Left renal pelvis (tissue), 4 donors: Measurements from ENCODE around the gene VAT1. TPM values are rescaled to one million over a fixed set of nuclear protein-coding genes. Genes with fewer than 3 reads are reported as not detected.
"Not testable (repeated sequence)": the region's sequence is repeated elsewhere in the genome, so short reads cannot be mapped to it uniquely, and the experiment has no call there.

Experiments used
- DNase-seq, 4 donors: peaks; one replicate each; pipeline ENCODE4 v3.0.0-alpha.2; 2013; ENCODE audit warnings: low read depth in 4 of 4, low spot score in 3 of 4
- polyA plus RNA-seq, 4 donors: library from polyadenylated mRNA; unstranded; fragments of 120-200 nt; gene quantifications; one replicate each; pipeline ENCODE4 v1.2.1, GENCODE V29; 2013; ENCODE audit not compliant: insufficient read length in 4 of 4

Gene VAT1
- 100 to 1,000 TPM; 107 to 136 (median 121) TPM for polyA plus RNA-seq

DNA sequence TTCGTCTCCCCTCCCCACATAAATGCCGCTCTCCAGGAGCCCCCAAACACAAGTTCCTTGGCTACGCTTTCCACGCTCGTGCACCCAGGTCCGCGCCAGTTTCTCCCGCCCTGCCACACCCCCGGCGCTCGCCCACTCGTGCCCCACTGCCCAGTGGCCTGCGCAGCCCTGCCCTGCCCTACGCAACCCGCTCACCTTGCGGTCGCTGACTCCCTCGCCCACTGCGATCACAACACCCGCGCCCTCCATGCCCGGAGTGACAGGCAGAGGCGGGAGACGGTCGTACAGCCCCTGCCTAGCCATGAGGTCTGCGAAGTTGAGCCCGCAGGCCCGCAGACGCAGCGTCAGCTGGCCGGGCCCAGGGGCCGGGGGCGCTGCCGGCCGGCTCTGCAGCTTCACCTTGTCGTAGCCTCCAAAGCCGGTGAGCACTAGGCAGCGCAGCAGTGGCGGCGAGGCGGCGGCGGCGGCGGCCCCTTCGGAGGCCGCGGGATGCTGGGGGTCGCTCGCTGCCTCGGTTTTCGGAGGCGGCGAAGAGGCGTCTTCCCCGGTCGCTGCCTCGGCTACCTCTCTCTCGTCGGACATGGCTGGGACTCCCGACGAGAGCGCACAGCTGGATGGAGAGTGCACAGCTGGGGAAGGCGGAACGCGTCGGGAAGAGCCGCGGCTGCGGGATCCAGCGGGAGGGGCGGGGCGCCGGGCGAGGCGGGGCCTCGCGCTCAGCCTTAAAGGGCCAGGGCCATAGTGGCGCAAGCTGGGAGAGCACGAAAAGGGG, at the start of gene VAT1:
VAT1 (minus strand) TSS at position 645 of the 772 bp plus-strand sequence; CDS start at position 582, 63 bp downstream.
- DNase-seq, result peak in 1 of 4 donors; percentile 71

DNA sequence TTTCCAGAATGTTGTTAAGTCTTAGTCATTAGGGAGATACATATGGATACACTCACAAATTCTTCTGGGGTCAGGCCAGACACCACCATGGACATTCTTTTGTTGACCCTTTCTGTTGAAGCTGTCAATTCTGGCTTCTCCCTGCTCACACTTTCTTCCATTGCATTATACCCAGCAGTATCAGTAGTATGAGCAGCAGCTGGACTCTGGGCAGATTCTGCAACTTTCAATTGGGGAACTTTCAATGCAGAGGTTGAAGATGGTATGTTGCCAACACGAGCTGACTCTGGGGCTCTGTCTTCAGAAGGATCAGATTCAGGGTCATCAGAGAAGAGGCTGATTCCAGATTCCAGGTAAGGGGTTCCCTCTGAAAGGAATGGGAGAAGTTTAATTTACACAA, 48.7 kb upstream of the VAT1 start:
- DNase-seq, result no peak

DNA sequence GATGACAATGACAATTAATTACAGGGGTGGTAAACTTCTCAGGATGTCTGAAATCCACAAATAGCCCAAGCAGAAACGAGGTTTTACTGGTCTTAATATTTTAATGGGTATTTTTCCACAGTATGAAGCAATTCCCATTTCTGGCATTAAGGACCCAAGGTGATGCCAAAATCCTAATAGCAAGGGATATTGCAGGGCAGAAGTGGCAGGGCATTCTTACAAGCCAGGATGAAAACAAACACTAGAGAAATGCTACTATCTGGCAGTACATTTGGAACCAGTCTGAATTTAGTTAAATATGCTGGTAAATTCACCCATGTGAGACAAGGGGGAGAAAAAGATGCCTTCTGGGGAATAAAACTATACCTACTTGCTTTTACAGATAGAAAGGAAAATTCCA, 48.1 kb upstream of the VAT1 start:
- no peak for DNase-seq

DNA sequence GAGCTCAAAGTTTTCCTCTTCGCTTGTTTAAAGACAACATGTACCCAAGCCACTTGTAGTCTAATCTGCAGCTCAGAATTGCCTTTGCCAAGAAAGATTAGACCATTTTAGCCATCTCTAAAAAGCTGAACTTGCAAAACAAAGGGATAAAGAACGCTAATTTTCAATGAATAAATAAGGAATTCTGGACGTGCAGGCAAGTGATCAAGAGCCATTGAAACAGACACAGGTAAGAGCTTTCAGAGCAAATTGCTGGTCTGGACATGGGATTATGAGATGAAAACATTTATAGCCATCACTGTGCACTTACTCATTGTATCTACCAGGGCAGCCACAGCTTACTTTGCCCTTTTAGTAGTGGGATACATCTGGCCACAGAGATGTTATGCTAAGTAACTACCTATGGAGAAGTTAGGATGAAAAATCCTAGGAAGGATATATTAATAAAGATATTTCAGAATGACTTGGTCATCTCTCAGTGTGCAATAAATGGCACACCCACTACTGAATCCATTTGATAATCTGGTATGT, 47.2 kb upstream of the VAT1 start:
- DNase-seq, result no peak

DNA sequence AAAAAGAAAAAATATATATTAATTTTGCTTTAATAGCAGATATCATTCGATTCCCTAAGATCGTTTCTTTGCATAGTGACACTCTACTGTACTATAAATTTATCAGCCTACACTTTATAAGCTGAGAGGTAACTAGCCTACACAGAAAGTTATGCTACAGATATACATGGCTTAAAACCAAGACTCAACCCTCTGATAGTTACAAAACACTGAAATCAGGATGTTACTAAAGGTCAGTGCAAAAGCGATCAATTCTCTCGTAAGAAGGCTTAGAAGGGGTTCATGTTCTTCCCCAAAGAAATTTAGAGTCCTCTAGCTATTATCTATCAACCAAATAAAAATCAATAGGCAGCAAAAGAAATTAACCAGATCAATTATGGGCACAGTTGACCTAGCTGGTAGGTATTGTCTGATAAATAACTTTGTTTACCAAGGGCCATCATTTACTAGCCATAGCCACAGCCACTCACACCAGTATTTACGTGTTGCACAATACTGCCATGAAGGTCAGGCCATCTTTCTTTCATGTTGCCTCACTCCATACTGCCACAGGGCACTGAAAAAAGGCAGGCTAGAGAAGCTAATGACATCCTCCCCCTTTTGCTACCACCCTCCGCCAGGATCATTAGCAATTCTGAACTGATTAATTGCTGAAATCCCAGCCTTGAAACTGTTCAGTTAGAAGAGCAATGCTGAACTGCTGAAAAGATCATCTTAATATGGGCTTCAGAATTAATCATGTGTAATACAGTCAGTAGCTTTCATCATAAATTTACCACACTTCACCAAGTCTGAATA, 46.6 kb upstream of the VAT1 start:
- no peak for DNase-seq

DNA sequence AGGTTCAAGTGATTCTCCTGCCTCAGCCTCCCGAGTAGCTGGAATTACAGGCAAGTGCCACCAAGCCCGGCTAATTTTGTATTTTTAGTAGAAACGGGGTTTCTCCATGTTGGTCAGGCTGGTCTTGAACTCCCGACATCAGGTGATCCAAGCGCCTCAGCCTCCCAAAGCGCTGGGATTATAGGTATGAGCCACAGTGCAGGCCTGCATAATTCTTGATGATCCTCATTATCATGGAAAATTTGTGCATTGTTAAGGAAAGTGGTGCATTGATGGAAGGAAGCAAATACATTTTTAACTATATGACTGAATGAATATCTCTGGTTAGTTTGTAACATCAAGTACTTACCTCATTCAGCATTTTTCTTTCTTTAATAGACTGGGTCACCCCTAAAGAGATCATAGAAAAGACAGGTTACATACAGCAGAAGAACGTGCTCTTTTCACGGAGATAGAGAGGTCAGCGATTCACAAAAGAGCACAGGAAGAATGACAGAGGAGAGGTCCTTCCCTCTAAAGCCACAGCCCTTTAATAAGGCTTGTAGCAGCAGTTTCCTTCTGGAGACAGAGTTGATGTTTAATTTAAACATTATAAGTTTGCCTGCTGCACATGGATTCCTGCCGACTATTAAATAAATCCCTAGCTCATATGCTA, 40.9 kb upstream of the VAT1 start:
- no peak for DNase-seq

DNA sequence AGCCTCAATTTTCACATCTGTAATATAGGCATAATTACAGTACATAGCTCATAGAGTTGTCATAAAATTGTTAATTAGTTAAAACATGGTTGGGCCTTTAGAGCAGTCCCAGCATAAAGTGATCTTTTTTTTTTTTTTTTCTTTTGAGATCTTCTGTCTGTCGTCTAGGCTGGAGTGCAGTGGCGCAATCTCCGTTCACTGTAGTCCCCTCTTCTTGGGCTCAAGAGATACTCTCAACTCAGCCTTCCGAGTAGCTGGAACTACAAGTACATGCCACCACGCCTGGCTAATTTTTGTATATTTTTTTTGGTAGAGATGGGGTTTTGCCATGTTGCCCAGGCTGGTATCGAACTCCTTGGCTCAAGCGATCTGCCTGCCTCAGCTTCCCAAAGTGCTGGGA, 33.9 kb upstream of the VAT1 start:
- DNase-seq, result no peak

DNA sequence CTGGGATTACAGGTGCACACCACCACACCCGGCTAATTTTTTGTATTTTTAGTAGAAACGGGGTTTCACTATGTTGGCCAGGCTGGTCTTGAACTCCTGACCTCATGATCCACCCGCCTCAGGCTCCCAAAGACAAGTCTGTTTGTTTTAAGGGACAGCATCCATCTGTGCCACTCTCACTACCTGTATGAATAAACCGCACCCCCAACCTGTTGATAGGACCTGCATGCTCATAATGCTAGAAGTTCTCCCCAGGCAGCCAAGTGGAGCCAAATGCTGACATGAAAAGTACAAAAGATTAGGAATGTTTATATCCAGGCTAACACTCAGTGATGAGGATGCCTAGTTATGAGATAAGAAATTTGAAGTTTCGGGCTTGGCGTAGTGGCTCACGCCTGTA, 30.8 kb upstream of the VAT1 start:
- not testable (repeated sequence) for DNase-seq

DNA sequence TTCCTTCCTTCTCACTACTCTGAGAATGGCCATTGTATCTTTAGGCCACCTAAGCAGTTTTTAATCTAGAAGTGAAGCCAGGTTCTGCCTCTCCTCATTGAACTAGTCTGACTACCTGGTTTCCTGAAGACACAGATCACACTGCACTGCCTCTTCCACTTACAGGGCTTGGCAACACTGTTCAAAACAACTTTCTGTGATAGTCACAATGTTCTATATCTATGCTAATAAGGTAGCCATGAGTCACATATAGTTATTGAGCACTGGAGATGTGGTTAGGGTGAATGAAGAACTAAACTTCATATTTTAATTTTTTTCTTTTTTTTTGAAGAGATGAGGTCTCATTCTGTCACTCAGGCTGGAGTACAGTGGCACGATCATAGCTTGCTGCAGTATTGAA, 29.8 kb upstream of the VAT1 start:
- no peak for DNase-seq

DNA sequence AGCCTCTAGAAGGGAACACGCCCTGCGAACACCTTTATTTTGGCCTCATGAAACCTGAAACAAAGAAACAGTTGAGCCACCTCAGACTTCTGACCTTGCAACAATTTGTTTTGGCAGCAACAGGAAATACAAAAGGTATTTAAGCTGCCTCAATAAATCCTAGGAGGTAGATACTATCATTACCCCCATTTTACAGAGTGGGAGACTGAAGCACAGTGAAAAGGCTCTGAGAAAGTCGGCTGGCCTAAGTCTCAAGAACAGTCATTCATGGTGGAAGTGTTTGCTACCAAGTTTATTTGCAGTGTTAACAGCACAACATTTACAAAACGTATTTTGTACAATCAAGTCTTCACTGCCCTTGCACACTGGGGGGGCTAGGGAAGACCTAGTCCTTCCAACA, 21.8 kb upstream of the VAT1 start:
- no peak for DNase-seq

DNA sequence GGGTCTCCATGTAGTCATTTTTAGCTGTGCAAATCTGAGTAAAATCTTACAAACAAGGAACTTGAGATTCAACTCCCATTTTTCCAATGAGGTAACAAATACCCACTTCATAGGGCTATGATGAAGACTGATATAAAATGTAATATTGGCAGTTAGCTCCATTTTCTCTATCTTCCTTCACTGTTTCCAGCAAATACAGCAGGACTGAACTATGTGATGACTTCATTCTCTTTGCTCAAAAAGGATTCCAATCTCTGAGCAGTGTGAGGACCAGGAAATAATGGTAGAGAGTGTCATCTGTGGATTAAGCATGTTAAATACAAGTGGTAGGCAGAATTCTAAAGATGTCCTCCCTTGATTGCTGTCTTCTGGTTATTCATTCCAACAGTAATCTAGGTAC, 21.1 kb upstream of the VAT1 start:
- no peak for DNase-seq

DNA sequence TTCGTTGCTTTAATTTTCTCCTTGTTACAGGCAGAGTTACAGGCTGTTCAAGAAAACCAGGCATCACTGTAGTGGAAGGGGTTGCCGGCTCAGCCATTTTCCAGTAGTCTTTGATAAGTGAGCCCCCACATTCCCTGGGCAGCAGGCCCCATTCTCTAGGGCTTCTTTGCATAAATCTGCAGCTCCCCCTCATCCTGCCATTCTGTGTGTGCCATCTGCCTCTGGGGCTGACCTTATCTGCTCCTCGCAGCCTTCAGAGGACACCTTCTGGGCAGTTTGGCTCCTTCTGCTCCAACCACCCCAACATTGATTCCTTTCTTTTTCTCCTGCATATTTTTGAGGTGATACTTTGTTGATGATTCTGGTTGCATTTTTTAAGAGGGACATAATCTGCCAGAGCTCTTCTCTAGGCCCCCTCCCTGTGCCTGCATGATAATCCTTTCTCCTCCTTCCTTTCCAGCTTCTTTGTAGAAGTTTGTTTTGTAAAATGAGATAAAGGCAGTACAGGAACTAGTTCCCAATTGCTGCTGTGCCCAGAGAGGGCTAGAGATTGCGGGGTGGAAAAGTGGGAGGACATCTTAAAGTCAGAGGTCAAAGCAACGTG, 19.9 kb upstream of the VAT1 start:
- no peak for DNase-seq

DNA sequence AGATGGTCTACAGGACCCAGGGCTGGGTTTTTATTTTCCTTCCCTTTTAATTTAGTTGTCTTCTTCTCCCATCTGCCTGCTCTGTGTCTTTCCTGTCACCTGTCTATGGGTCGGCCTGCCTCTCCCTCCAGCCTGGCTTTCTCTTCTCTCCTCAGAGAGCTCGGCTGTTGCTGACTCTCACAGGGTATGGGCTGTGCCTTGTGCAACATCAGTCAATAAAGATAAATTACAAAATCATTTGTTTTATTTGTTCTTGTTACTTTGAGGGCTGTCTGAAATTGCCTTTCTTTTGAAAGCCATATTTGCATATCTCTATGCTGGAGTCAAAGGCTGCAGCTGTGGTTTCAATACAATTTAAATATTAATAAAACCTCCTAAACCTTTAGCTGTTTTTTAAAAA, 18.5 kb upstream of the VAT1 start:
- no peak for DNase-seq

DNA sequence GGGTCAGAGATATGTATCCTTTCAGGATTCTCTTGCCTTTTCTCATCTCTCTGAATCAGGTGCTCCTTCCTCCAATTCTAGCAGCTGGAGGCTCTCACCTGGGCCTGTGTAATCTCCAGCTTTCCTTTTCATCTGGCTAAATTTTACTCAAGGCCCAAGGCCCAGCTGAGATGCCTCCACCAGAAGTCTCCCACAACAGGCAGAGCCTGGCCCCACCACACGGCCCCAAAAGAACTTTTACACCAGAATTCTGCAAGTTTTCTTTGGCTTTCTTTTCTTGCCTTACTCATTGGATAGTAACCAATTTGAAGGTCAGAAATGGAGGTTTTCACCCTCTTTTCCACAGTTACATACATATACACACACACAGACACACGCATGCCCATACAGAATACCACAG, 17.5 kb upstream of the VAT1 start:
- DNase-seq, result no peak

DNA sequence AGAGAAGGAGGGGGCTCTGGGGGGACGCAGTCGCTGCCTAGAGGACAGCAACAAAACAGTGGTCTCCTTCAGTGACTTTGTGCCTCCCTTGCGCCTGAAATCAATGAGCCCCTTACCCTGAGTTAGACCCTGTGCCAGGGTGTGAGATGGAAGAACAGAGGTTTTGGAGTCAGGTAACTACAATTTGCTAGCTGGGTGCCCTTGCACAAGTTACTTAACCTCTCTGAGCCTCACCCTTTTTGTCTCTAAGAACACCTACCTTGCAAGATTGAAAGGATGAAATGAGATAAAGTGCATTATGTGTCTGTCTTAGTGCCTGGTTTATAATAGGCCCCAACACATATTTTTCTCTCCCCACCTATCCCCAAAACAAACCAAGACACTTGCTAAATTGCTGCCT, 12.7 kb upstream of the VAT1 start:
- DNase-seq, result no peak

DNA sequence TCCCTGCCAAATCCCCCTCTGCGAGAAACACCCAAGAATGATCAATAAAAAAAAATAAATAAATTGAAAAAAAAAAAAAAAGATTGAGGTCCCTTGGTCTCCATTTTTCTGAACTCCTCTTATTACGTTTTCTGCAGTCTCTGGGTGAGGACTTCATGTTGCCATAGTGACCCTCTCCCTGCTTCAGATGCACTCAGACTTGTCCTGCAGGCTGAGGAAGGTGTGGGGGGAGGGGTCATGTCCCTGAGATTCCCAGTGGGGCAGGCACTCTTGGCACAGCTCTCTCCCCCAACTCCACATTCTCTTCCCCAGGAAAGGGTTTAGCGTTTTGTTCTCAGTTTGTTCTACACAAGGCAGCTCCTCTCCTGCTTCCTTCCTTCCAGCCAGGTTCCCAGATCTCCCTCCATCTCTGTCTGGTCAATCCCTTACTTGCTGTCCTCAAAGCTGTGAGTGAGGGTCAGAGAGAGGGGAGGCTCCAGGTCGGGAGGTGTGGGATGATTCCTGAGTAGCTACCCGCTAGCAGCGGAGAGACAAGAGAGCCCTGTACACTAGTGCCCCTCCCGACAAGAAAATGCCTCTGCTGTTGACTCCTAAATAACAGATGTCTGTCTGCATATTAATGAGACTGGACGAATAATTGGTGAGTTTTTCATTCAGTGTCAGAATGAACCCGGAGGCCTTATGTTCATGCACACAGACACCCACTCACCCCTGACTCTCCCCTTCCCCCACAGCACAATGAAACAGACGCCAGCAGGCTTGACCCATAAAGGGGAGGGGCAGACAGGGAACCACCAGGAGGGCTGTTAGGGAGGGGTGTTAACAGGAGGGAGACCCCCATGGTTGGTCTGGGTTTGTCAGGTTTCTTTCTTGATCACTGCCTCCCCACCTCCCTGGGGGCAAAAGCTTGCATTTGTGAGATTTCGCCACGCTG, 12.0 kb upstream of the VAT1 start:
- DNase-seq, result no peak

DNA sequence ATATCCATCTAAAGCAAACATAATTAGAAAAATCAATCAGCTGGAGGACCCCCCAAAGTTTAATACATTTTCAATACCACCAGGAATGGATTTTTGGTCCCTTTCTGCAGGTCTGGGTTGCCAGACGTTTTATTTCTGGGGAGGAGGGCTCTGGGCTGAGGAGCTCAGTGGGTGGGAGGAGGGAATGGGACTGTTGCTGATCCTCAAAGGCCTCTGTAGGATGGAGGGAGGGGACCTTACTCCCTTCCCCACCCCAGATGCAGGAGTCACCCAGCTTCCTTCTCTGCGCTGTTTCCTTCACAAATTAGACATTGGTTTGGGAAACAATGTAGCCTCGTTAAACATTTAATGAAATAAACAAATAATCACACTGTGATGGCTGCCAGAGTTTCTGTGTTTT, 9.5 kb upstream of the VAT1 start:
- DNase-seq, result no peak

DNA sequence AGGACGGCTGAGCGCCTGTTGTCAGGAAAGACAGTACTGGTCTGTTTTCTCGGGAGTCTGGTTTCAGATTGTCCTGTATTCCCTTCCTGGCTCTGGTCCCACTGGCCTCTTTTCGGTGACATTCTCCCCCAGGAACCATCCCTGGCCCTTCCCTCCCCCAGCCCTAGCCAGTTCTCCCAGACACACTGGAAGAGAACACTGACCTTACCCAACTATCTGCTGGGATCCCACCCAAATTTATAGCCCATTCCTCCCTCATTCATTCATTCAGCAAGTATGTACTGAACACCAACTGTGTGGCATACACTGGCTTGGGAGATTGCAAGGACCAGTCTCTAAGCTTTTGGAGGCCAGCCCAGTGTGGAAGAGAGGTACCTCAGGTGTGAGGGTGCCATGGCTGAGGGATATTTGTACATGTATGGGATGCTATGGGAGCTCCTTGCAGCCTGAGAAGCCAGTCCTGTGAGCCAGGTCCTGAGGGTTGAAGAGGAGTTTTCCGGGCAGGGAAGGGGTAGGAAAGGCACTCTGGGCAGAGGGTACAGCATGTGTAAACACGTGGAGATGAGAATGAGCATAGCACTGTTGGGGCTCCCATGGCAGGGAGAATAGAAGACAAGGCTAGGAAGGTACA, 8.1 kb upstream of the VAT1 start:
- no peak for DNase-seq

DNA sequence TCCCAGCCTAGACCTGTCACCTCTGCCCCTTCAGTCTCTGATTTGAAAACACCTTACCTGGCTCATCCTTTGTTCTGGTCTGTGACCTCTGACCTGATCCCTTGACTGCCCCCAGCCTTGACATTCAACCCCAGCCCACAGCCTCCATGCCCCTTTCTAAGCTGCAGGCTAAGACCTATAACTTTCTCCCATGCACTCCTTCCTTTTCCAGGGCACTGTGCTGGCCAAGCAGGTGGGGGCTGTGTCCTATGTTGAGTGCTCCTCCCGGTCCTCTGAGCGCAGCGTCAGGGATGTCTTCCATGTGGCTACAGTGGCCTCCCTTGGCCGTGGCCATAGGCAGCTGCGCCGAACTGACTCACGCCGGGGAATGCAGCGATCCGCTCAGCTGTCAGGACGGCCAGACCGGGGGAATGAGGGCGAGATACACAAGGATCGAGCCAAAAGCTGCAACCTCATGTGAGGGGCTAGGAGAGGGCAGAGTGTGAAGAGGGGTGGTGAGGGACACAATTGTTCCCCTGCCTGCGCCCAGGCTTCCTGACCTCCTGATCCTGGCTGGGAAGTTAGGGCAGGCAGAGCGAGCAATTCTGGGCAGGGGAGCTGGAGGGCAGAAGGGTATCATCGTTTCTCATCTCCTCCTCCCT, 6.2 kb upstream of the VAT1 start:
- DNase-seq, result no peak
